ENCODE data around the gene SAPCD1. TPM values are rescaled to one million over a fixed set of nuclear protein-coding genes. Genes with fewer than 3 reads are reported as not detected.

Gene SAPCD1
- total RNA-seq, 1 donor from 2014 or later: 21.3 TPM

DNA sequence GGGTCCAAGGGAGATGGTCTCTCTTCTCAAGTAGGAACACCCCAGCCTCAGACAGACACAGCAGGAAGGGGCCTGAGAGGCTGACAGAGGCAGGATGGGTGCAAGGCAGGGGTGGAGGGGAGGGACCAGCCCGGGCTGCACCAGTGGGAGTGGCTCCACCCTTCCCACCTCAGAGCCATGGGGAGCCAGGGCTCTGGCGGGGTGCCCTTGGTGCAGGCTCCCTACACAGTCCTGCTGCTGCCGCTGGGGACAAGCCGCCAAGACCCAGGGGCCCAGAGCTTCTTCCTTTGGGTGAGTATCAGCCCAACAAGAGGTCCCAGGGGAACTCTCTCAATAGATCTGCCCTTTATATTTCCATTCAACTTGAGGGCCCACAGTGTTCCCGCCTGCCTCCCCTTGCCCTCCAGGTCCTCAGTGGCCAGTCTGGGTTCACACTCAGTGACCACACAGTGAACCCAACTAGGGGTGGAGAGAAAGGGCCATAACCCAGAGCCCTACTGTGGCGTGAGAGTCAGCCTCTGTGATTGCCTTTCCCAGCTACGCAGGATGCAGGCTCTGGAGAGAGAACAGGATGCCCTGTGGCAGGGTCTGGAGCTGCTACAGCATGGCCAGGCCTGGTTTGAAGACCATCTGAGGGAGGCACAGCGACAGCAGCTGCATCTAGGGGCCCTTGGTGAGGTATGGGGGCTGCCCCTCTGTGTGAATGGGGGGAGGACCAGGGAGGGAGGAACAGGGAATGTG, 592 bp downstream of the SAPCD1 start:
- no peaks in the 10 kb centered on the region for H3K27me3 Mint-ChIP-seq (ENCODE audit: low read depth)
- H3K4me3 Mint-ChIP-seq: peak overlapping the region; percentile 47
- H3K36me3 Mint-ChIP-seq (ENCODE audit: low read depth): peaks cover 29% of the 10 kb centered on the region

DNA sequence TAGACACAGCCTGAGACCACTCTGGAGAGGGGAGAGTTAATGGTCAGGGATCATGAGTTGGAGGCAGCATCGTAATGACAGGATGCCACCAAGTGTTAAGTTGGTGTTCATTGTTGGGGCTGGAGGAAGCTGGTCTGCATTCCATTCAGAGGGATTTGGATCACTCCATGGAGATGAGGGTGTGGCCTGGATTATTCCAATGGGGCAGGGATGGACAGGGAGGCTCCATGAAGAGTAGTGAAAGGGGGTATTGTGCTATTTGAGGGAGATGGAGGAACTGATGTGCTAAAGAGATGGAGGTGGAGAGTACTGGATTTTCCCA, 1.1 kb downstream of the SAPCD1 start:
- Mint-ChIP-seq H3K36me3 (ENCODE audit: low read depth) (peaks cover 28% of the 10 kb centered on the region), H3K4me3 (peak overlapping the region; percentile 47), H3K27ac (ENCODE audit: unreplicated experiment) (peak overlapping the region; percentile 89), H3K4me1 (peaks cover 35% of the 10 kb centered on the region), H3K9me3 (no peaks in the 10 kb centered on the region), H3K27me3 (ENCODE audit: low read depth) (no peaks in the 10 kb centered on the region)
- TF ChIP-seq, protein P1, sequence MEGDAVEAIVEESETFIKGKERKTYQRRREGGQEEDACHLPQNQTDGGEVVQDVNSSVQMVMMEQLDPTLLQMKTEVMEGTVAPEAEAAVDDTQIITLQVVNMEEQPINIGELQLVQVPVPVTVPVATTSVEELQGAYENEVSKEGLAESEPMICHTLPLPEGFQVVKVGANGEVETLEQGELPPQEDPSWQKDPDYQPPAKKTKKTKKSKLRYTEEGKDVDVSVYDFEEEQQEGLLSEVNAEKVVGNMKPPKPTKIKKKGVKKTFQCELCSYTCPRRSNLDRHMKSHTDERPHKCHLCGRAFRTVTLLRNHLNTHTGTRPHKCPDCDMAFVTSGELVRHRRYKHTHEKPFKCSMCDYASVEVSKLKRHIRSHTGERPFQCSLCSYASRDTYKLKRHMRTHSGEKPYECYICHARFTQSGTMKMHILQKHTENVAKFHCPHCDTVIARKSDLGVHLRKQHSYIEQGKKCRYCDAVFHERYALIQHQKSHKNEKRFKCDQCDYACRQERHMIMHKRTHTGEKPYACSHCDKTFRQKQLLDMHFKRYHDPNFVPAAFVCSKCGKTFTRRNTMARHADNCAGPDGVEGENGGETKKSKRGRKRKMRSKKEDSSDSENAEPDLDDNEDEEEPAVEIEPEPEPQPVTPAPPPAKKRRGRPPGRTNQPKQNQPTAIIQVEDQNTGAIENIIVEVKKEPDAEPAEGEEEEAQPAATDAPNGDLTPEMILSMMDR (conservative IDR thresholded peaks at IDR 0.05): no peak
- no peak for DNase-seq (ENCODE audit: low read depth, low spot score)

More for the DNA sequence above, 592 bp downstream of the SAPCD1 start:
- Mint-ChIP-seq H3K4me1 (peaks cover 35% of the 10 kb centered on the region), H3K9me3 (no peaks in the 10 kb centered on the region), H3K27ac (ENCODE audit: unreplicated experiment) (peak overlapping the region; percentile 89)
- no peak for DNase-seq (ENCODE audit: low read depth, low spot score)
- TF ChIP-seq, protein P1 (conservative IDR thresholded peaks at IDR 0.05): no peak

DNA sequence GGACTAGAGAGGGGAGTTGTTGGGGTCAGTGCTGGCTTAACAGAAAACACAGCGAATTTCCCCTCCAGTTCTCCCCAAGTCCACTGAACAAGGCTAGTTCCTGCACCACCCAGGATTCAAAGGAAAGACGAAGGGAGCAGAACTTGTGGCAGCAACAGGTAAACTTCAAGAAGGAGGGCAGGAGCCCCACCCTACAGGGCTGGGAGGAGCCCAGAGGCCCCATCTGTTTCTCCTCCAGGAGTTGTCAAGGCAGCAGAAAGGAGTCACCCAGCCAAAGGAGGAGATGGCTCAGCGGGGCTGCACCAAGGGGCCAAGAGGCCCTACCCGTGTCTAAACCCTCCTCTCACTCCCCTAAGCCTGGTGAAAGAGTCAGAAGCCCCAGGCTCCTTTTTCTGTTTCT, 1.7 kb downstream of the SAPCD1 start:
- Mint-ChIP-seq H3K27ac (ENCODE audit: unreplicated experiment) (no peak overlapping the region), H3K36me3 (ENCODE audit: low read depth) (peaks cover 24% of the 10 kb centered on the region)

DNA sequence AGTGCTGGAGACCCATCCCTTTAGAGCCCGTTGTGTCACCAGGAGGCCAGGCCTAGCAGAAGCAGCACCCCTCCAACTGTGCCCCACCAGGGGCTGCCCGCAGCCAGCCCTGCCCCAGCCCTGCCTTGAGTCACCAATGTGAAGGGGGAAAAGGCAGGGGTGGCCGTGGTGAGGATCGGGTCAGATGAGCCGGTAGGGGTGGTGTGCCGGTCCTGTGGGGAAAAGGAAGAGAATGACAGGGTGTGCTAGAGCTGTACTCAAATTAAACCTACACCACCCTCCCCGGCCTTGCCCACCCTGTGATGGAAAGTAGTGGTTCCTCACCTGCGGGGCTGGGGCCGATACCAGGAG, 3.1 kb downstream of the SAPCD1 start:
- Mint-ChIP-seq H3K36me3 (ENCODE audit: low read depth) (peaks cover 18% of the 10 kb centered on the region), H3K9me3 (no peaks in the 10 kb centered on the region), H3K4me3 (no peak overlapping the region), H3K27ac (ENCODE audit: unreplicated experiment) (no peak overlapping the region), H3K4me1 (peaks cover 40% of the 10 kb centered on the region), H3K27me3 (ENCODE audit: low read depth) (no peaks in the 10 kb centered on the region)
- TF ChIP-seq, protein P1 (conservative IDR thresholded peaks at IDR 0.05): no peak
- DNase-seq (ENCODE audit: low read depth, low spot score): no peak

More for the DNA sequence above, 1.7 kb downstream of the SAPCD1 start:
- H3K9me3 Mint-ChIP-seq: no peaks in the 10 kb centered on the region
- TF ChIP-seq, protein P1 (conservative IDR thresholded peaks at IDR 0.05): no peak
- peaks cover 35% of the 10 kb centered on the region for H3K4me1 Mint-ChIP-seq
- H3K4me3 Mint-ChIP-seq: no peak overlapping the region
- no peaks in the 10 kb centered on the region for H3K27me3 Mint-ChIP-seq (ENCODE audit: low read depth)
- no peak for DNase-seq (ENCODE audit: low read depth, low spot score)

DNA sequence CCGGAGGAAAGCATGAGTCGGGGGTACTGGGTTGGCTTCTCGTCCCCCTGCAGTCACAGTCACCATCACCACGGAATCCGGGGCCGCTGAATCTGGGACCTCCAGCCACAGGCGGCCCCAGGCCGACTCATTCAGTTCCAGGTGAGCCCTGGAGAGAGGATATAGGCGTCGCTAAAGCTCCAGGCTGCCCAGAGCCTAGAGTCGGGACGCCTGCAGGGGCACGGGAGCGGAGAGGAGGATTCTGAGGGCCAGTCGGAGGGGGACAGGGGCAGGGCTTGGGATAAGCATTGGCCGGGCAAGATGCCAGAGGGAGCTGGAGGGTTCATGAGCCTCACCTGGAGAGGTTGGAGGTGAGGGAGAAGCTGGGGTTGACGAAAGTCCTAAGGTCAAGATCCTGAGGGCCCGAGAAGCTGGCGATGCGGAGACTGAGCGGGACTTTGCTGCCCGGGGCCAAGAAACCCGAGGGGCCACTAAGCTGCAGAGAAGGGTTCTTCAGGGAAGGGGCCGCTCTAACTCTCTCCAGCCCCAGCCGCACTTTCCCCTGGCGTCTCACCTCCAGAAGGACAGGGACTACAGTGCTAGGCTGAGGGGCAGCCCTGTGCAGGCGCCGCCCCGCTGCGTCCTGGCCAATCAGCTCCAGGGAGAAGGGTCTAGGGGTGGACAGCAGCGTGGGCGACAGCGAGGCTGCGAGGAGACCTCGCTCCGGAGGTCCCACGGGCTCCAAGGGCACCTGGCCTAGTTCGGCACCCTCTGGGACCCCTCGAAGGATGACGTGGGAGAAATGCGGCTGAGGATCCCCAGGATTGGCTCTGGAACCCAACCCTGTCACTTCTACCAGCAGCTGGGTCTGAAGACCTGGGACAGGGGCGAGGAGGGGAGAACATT, 3.7 kb downstream of the SAPCD1 start:
- no peaks in the 10 kb centered on the region for H3K9me3 Mint-ChIP-seq
- no peak for DNase-seq (ENCODE audit: low read depth, low spot score)
- peaks cover 36% of the 10 kb centered on the region for H3K4me1 Mint-ChIP-seq
- TF ChIP-seq, protein P1 (conservative IDR thresholded peaks at IDR 0.05): no peak
- H3K27me3 Mint-ChIP-seq (ENCODE audit: low read depth): no peaks in the 10 kb centered on the region
- peak overlapping the region; percentile 60 for H3K4me3 Mint-ChIP-seq
- peaks cover 13% of the 10 kb centered on the region for H3K36me3 Mint-ChIP-seq (ENCODE audit: low read depth)
- no peak overlapping the region for H3K27ac Mint-ChIP-seq (ENCODE audit: unreplicated experiment)
